Spleen (tissue), 11 donors: ENCODE data around the gene SEPTIN10. TPM values are rescaled to one million over a fixed set of nuclear protein-coding genes. Genes with fewer than 3 reads are reported as not detected.

Experiments
- DNase-seq: peaks from one replicate; pipeline ENCODE4 v3.0.0-alpha.2; 2020
- H3K27ac ChIP-seq, 8 donors: fragments of 200-600 bp; sonication (generic) in 7 of 8; 1 replicate in 4 of 8; 2 replicates in 4 of 8; pipeline versions ENCODE4 v1.5.0 to v1.8.0; 2016 to 2021; ENCODE audit warnings: inconsistent platforms in 4 of 8, mild to moderate bottlenecking in 4 of 8, moderate library complexity in 1 of 8
- H3K27me3 ChIP-seq, 7 donors: fragments of 200-600 bp; sonication (generic) in 6 of 7; replicated peaks in 1 of 7; 1 replicate in 4 of 7; 2 replicates in 3 of 7; pipeline versions ENCODE4 v1.5.0 to v1.8.0; 2016 to 2021; ENCODE audit warnings: inconsistent platforms in 3 of 7, mild to moderate bottlenecking in 1 of 7
- H3K36me3 ChIP-seq, 6 donors: fragments of 200-600 bp; sonication (generic) in 5 of 6; 1 replicate in 4 of 6; 2 replicates in 2 of 6; pipeline versions ENCODE4 v1.5.0 to v1.8.0; 2016 to 2021; ENCODE audit warnings: inconsistent platforms in 2 of 6
- H3K4me1 ChIP-seq, 6 donors: fragments of 200-600 bp; sonication (generic) in 5 of 6; 1 replicate in 3 of 6; 2 replicates in 3 of 6; pipeline versions ENCODE4 v1.5.0 to v1.8.0; 2016 to 2021; ENCODE audit warnings: inconsistent platforms in 3 of 6
- H3K4me3 ChIP-seq, 8 donors: fragments of 200-600 bp; sonication (generic) in 7 of 8; 1 replicate in 4 of 8; 2 replicates in 4 of 8; pipeline versions ENCODE4 v1.5.0 to v1.8.0; 2016 to 2021; ENCODE audit warnings: inconsistent platforms in 4 of 8, mild to moderate bottlenecking in 4 of 8, moderate library complexity in 2 of 8
- H3K9me3 ChIP-seq, 8 donors: fragments of 200-600 bp; sonication (generic) in 7 of 8; 1 replicate in 4 of 8; 2 replicates in 4 of 8; pipeline versions ENCODE4 v1.5.0 to v1.8.0; 2016 to 2021; ENCODE audit warnings: inconsistent platforms in 4 of 8
- CTCF ChIP-seq, 11 experiments: fragments of 200-600 bp in 7 of 11; fragments of 450-650 bp in 4 of 11; sonication (generic) in 4 of 11; IDR thresholded peaks in 8 of 11; conservative IDR thresholded peaks in 3 of 11; 1 replicate in 7 of 11; 2 replicates in 4 of 11; pipeline versions ENCODE4 v1.4.0 to v1.8.0; 2016 to 2021; ENCODE audit warnings: antibody characterized with exemption in 11 of 11, inconsistent platforms in 4 of 11, mild to moderate bottlenecking in 1 of 11
- POLR2A ChIP-seq, 3 donors: fragments of 450-650 bp; IDR thresholded peaks; one replicate each; pipeline ENCODE4 v1.5.1; 2017; ENCODE audit warnings: antibody characterized with exemption in 3 of 3, mild to moderate bottlenecking in 1 of 3
- POLR2AphosphoS5 ChIP-seq, 3 donors: sonication (generic); formaldehyde crosslinking; IDR thresholded peaks; one replicate each; pipeline ENCODE4 v1.5.1; 2017; ENCODE audit warnings: antibody characterized with exemption in 3 of 3
- WGBS, 5 donors: extraction: QIAGEN DNeasy Blood & Tissue Kit in 3 of 5; methylation state at CpG; one replicate each; pipeline versions ENCODE4 v1.1.5 to v1.1.7; 2013 to 2018; 5-methylcytosine and 5-hydroxymethylcytosine counted together
- intact Hi-C: fragments of 100-400 bp; cut with DNase I; formaldehyde crosslinking; loops from one replicate; pipeline ENCODE4 v1.15.0; 2023; ENCODE audit warnings: low total_unique reads
- polyA plus RNA-seq, 3 donors: library from polyadenylated mRNA; stranded (reverse); fragments of 200-250 nt; gene quantifications; one replicate each; pipeline ENCODE4 v1.2.1, GENCODE V29; 2013
- total RNA-seq, 7 donors: library from RNA; depleted of rRNA in 3 of 7; stranded (reverse); fragments of >200 nt in 3 of 7; fragmentation: NEBNext Ultra II Directional in 4 of 7; extraction: Animal tissue kit (Norgen Biotek cat#: 25700) in 4 of 7; gene quantifications; one replicate each; pipeline versions ENCODE4 v1.1.0 to v1.2.1, GENCODE V29; 2016 to 2021
- donor health status: healthy with polysubstance abuse.
- donor health status: DM: no; HTN: no; CAD: no; lungs with moderate emphysema.
- donor health status: DM: no; HTN: no; CAD: no.
- donor health status: Bipolar disorder and iron deficiency.
- donor health status: healthy.
- donor health status: DM: no; HTN: no; CAD: no.
- donor health status: DM: yes; HTN: yes; CAD: no.

Gene SEPTIN10
- total and polyA plus RNA-seq, 10 donors, result 14.7 to 95.3 (median 58.3) TPM

DNA sequence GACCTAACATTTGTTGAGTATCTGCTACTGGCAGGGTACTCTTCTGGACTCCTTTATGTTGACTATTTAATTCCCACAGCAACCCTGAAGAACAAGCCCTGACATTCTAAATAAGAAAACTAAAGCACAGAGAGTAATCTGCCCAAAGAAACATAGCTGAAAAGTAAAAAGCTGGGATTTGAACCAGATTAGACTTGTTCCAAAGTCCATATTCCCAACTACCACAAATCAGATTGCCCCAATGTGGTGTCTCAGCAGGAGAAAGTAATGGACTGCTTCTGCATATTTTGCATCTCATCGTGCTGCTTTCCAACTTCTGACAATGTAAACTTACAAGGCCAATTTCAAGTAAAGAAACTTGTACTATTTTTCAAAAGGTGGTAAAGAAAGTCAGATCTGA, 56.5 kb downstream of the SEPTIN10 start:
- TF ChIP-seq POLR2A (IDR thresholded peaks at IDR 0.05) (no peak), POLR2AphosphoS5 (IDR thresholded peaks at IDR 0.05) (no peak), CTCF (IDR thresholded peaks at IDR 0.05 in 8 of 11, conservative IDR thresholded peaks at IDR 0.05 in 3 of 11) (no peak)
- 89 to 100% (median 92%) methylated on average over 1 of the region's 1 CpG for WGBS, 5 donors
- no peak overlapping the region for H3K4me3 ChIP-seq
- H3K27me3 ChIP-seq, result no peaks in the 10 kb centered on the region
- H3K36me3 ChIP-seq, result peaks cover 0 to 13% (median 0%) of the 10 kb centered on the region in 6 donors
- intact Hi-C loops, result no loop called here
- no peak for DNase-seq
- H3K9me3 ChIP-seq, result no peaks in the 10 kb centered on the region
- H3K27ac ChIP-seq, result no peak overlapping the region
- peaks cover 0 to 4% (median 0%) of the 10 kb centered on the region in 6 donors for H3K4me1 ChIP-seq

GRCh38 chr2:109555346-109555900, 58.3 kb downstream of the SEPTIN10 start:
- intact Hi-C loops, result no loop called here
- no peak overlapping the region for H3K27ac ChIP-seq
- no peak for DNase-seq
- WGBS, 5 donors, result 84 to 93% (median 90%) methylated on average over 9 of the region's 9 CpGs
- H3K9me3 ChIP-seq, result no peaks in the 10 kb centered on the region
- H3K4me1 ChIP-seq, result peaks cover 0 to 4% (median 0%) of the 10 kb centered on the region in 6 donors
- no peaks in the 10 kb centered on the region for H3K27me3 ChIP-seq
- H3K4me3 ChIP-seq, result no peak overlapping the region
- TF ChIP-seq POLR2A (IDR thresholded peaks at IDR 0.05) (no peak), POLR2AphosphoS5 (IDR thresholded peaks at IDR 0.05) (no peak), CTCF (IDR thresholded peaks at IDR 0.05 in 8 of 11, conservative IDR thresholded peaks at IDR 0.05 in 3 of 11) (no peak)
- H3K36me3 ChIP-seq, result peaks cover 0 to 18% (median 0%) of the 10 kb centered on the region in 6 donors

- H3K27ac ChIP-seq, result no peak overlapping the region
- no peaks in the 10 kb centered on the region for H3K9me3 ChIP-seq
- no peak overlapping the region for H3K4me3 ChIP-seq
- H3K27me3 ChIP-seq, result no peaks in the 10 kb centered on the region
- intact Hi-C loops, result no loop called here
- TF ChIP-seq POLR2AphosphoS5 (IDR thresholded peaks at IDR 0.05) (no peak), POLR2A (IDR thresholded peaks at IDR 0.05) (no peak), CTCF (IDR thresholded peaks at IDR 0.05 in 8 of 11, conservative IDR thresholded peaks at IDR 0.05 in 3 of 11) (no peak)
- DNase-seq, result no peak
- peaks cover 0 to 4% (median 0%) of the 10 kb centered on the region in 6 donors for H3K4me1 ChIP-seq
- H3K36me3 ChIP-seq, result peaks cover 0 to 18% (median 0%) of the 10 kb centered on the region in 6 donors
- WGBS, 5 donors, result 54 to 72% (median 66%) methylated on average over 2 of the region's 2 CpGs
These were observed 59.0 kb downstream of the SEPTIN10 start for GRCh38 chr2:109554758-109555157.

- intact Hi-C loops, result loop anchor here (5.0 kb wide), 1 partner anchor 168 kb away; no protein-coding TSS in a partner anchor
- DNase-seq, result no peak
- Histone ChIP-seq H3K27ac (no peak overlapping the region), H3K9me3 (no peaks in the 10 kb centered on the region), H3K36me3 (peaks cover 0 to 22% (median 0%) of the 10 kb centered on the region in 6 donors), H3K4me1 (peaks cover 0 to 6% (median 0%) of the 10 kb centered on the region in 6 donors), H3K4me3 (no peak overlapping the region), H3K27me3 (no peaks in the 10 kb centered on the region)
- WGBS, 5 donors, result 79 to 89% (median 86%) methylated on average over 4 of the region's 4 CpGs
- TF ChIP-seq POLR2A (IDR thresholded peaks at IDR 0.05) (no peak), CTCF (IDR thresholded peaks at IDR 0.05 in 8 of 11, conservative IDR thresholded peaks at IDR 0.05 in 3 of 11) (no peak), POLR2AphosphoS5 (IDR thresholded peaks at IDR 0.05) (no peak)
These were observed 64.7 kb downstream of the SEPTIN10 start for GRCh38 chr2:109549016-109549590.
